Measurements from ENCODE around the gene DCAF12.

DNA sequence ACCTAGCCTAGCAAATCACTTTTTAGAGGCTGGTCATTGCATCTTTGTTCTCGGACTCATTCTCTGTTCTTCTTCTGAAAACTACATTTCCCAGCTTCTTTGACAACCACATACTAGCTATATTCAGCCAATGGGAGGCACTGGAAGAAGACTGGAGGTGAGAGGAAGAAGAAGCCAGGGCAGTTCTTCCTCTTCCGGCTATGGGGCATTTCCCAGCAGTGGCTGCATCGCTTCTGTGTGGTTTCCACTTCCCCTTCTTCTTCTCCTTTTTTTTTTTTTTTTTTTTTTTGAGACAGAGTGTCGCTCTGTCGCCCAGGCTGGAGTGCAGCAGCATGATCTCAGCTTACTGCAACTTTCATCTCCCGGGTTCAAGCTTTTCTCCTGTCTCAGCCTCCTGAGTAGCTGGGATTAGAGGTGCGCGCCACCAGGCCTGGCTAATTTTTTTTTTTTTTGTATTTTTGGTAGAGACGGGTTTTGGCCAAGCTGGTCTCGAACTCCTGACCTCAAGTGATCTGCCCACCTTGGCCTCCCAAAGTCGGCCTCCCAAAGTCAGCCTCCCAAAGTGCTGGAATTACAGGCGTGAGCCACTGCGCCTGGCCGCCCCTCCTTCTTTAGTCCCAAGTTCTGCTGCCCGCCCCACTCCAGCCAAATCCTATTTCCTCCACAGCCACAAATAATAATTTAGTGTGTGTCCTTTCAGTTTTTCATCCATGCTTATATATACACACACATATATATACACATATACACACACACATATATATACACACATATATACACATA, 45.4 kb upstream of the DCAF12 start:
- TF ChIP-seq, protein P1, sequence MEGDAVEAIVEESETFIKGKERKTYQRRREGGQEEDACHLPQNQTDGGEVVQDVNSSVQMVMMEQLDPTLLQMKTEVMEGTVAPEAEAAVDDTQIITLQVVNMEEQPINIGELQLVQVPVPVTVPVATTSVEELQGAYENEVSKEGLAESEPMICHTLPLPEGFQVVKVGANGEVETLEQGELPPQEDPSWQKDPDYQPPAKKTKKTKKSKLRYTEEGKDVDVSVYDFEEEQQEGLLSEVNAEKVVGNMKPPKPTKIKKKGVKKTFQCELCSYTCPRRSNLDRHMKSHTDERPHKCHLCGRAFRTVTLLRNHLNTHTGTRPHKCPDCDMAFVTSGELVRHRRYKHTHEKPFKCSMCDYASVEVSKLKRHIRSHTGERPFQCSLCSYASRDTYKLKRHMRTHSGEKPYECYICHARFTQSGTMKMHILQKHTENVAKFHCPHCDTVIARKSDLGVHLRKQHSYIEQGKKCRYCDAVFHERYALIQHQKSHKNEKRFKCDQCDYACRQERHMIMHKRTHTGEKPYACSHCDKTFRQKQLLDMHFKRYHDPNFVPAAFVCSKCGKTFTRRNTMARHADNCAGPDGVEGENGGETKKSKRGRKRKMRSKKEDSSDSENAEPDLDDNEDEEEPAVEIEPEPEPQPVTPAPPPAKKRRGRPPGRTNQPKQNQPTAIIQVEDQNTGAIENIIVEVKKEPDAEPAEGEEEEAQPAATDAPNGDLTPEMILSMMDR (IDR thresholded peaks at IDR 0.05): no peak
- TF ChIP-seq POLR2A (IDR thresholded peaks at IDR 0.05): no peak
- no peak for TF ChIP-seq EP300 (IDR thresholded peaks at IDR 0.05)
